Retinal pigment epithelial cell (primary cell): ENCODE measurements around the gene TAGAP.

Experiments used
- DNase-seq: peaks from one replicate; pipeline ENCODE4 v3.0.0-alpha.2; 2010; ENCODE audit warnings: low read depth
- H3K4me3 ChIP-seq: 2 replicates; pipeline ENCODE4 v1.5.1; 2011; ENCODE audit warnings: mild to moderate bottlenecking, low read length, control low read depth, moderate library complexity
- TF ChIP-seq, protein P1 (sequence below): conservative IDR thresholded peaks from 2 replicates; pipeline ENCODE4 v1.5.1; 2011; ENCODE audit warnings: low read depth, low read length, control low read depth, inconsistent platforms

The TAGAP gene

DNA sequence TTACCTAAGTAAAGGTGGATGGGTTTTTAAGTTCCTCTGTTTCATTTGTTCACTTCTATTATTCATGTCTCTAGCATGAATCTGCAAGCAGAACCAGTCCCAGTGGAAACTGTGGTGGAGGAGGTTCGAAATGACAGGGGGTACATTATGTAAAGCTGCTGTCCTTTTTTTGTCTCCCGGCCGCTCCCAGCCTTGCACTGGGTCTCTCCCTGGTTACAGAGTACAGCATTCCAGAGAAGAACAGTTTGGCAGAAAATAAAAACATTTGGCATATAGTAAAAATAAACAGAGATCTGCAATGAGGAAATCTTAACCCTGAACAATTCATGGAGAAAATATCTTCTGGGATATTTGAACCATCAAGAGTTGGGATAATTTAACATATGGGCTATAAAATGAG is 34.6 kb upstream of the TAGAP start:
- H3K4me3 ChIP-seq, result no peak overlapping the region
- no peak for DNase-seq
- TF ChIP-seq, protein P1, sequence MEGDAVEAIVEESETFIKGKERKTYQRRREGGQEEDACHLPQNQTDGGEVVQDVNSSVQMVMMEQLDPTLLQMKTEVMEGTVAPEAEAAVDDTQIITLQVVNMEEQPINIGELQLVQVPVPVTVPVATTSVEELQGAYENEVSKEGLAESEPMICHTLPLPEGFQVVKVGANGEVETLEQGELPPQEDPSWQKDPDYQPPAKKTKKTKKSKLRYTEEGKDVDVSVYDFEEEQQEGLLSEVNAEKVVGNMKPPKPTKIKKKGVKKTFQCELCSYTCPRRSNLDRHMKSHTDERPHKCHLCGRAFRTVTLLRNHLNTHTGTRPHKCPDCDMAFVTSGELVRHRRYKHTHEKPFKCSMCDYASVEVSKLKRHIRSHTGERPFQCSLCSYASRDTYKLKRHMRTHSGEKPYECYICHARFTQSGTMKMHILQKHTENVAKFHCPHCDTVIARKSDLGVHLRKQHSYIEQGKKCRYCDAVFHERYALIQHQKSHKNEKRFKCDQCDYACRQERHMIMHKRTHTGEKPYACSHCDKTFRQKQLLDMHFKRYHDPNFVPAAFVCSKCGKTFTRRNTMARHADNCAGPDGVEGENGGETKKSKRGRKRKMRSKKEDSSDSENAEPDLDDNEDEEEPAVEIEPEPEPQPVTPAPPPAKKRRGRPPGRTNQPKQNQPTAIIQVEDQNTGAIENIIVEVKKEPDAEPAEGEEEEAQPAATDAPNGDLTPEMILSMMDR, result no peak

DNA sequence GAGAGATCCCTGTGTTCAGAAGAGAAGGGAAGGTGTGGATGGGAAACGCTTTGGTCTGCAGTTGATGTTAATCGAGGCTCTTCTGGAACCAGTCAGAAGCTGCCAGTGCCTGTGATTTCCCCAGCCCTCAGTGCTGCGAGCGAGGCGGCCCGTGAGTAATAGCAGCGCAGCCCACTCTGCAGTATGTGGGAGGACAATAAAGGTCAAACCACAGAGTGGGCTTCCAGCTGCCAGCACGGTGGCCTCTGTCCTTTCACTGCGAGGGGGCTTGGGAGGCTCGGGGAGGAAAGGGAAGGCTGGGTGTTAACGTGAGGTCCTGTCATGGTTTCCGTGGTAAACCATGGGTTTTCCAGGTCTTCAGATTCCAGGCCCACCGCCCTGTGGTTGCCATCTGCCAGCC is 32.3 kb upstream of the TAGAP start:
- TF ChIP-seq, protein P1, result no peak
- no peak for DNase-seq
- H3K4me3 ChIP-seq, result no peak overlapping the region

DNA sequence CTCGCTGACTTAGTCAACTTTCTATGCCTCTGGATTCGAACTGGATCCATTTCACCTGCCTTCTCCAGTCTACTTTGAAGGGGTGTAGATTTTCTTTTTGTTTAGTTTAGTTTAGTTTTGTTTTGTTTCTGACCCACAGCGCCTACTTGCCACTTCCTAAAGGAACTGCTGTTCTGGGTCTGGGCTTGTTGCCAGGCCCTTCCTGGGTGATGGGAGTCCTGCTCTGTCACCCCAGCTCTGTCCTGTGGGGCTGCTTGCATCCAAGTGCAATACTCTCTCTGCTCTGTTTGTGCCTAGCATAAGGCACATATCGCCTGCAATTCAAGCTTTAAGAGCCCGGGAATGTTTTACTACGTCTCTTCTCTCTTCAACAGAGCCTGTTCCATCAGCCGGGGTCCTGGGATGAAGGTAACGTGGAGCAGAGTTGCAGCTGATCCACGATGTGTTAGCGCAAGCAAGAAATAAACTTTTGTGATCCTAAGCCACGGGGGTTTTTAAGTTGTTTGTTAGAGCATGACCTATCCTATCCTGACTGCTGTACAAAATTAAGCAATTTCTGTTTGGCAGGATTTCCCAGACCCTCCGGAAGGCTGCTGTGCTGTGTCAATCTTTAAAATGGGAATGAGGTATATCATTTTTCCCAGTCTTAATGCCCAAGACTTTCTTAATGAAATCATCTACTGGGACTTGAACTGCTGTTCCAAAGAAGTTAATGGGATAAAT is 30.9 kb upstream of the TAGAP start:
- no peak for DNase-seq
- TF ChIP-seq, protein P1, result no peak
- no peak overlapping the region for H3K4me3 ChIP-seq

DNA sequence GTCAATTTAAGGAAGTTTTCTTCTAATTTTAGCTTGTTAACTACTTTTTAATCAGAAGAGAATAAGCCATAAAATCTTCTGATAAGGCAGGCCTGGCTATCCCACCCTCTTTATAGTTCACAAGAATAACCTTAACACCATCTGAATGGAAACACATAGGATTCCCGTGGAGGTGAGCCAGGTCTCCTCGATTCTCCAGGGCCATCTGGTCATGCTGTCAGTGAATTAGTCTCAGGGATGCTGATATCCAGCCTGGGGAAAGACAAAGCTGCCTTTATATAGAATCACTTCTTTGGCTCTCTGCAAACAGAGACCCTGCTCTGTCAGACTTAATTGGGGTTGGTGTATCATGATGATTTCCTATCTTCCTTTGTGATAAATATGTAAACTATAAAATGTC is 30.1 kb upstream of the TAGAP start:
- no peak overlapping the region for H3K4me3 ChIP-seq
- TF ChIP-seq, protein P1, result no peak
- DNase-seq, result no peak

DNA sequence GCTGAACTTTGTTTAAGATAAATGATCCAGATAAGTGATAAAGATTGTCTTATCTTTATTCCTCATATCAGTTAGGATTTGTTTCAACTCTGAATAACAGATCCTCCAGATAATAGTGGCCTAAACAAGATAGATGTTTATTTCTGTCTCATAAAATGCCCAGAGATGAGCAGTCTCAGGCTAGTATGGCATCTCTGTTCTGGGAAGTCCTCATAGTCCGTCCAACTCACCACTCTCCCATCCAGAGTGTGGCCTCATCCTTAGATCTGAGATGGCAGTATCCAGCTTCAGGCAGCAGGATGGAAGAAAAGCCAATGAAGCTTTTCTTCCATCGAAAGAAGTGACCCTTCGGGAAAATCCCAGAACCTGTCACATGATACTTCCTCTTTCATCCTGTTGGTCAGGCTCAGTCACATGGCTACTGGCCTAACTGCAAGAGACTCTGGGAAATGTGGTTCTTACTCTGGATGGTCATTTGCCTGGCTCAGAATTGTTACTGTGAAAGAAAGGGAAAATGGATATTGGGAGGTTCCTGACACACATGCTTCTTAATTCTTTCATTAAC is 29.4 kb upstream of the TAGAP start:
- TF ChIP-seq, protein P1, result no peak
- peak overlapping the region; percentile 23 for H3K4me3 ChIP-seq
- no peak for DNase-seq

DNA sequence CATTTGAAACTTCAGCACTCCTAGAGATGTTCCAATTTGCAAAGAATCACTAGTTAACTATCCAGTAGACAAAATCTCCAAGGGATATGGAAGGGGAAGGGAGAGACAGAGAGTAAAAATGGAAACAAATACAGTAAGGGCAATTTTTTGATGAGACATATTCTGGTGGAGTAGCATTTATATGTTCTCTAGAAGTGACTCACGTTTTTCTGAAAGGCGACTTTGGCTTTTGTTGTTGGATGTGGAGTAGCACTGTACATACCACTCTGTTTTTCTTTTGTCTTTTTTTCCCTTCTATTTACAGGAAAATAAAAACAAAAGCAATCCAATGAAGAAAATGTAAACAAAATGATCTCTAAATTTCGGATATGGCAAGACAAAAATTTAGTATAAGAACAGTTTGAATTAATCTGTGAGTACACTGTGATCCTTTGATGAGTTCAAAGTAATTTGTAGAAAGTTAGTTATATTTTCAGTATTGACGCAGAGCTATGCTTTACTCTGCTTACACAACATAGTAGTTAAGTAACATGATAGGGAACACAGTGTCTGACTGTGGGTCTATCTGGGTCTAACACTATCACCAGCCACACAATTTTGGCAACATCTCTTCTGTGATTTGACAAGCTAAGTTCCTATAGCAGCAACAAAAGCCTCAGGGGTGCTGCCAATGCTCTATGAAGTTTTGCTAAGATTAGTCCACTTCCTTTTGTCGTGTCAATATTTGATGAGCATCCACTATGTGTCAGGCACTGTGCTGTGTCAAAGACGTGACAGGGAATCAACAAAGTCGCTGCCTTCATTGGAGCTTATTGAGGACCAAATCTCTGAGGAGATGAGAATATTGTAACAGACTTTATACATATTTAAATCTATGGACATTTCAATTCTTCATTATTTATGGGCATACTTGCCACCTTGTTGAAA is 27.3 kb upstream of the TAGAP start:
- H3K4me3 ChIP-seq, result no peak overlapping the region
- DNase-seq, result no peak
- TF ChIP-seq, protein P1, result no peak
